Dermis blood vessel endothelial cell (primary cell): ENCODE measurements around the gene SIPA1L2. TPM values are rescaled to one million over a fixed set of nuclear protein-coding genes. Genes with fewer than 3 reads are reported as not detected.
"Not testable (repeated sequence)": the region's sequence is repeated elsewhere in the genome, so short reads cannot be mapped to it uniquely, and the experiment has no call there.

Source experiments
- DNase-seq: peaks from one replicate; pipeline ENCODE4 v3.0.0; 2010
- total RNA-seq: library from RNA; depleted of rRNA; stranded (reverse); fragments of >200 nt; gene quantifications from 2 replicates; pipeline ENCODE4 v1.2.3, GENCODE V29; 2014

SIPA1L2 gene
- total RNA-seq, 1 donor from 2014 or later = 25.7 TPM

DNA sequence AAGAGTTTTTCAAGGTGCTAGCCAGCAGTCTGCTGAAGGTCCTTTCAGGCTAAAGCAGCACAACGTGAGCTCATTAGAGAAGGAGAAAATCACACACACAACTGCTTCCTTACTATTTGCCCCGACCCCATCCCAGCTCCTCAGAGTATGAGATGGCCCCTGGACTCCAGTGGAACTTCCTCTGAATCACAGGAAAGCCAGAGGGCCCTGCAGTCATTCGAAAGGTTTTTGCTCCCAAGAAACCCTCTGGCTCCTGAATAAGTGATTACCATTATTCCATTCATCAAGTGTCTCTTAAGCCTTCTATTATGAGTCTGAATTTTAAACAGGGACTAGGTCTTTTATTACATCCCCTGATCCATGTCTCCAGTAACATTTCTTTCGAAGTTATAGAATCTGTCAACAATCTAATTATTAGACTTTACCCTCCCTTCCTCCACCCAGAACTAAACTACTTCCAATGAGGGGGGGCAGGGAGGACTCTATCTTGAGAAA is 14.6 kb downstream of the SIPA1L2 start:
- no peak for DNase-seq

DNA sequence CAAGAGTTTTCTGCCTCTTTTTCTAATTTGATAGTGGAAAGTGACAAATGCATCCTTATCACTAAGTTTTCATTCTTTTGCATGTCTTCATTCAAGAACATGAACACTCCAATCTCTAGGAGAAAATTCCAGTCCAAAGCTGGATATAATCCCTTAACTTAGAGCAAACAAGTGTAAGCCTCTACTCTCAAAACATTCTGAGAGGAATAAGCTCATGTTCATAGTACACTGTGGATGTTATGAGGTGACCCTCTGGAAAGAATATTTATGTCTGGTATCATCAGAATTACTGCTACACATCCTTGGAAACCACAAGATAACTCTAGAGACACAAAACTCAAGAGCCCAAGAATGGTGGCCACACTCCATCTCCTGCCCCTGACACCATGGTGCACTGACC is 15.1 kb downstream of the SIPA1L2 start:
- DNase-seq = no peak

DNA sequence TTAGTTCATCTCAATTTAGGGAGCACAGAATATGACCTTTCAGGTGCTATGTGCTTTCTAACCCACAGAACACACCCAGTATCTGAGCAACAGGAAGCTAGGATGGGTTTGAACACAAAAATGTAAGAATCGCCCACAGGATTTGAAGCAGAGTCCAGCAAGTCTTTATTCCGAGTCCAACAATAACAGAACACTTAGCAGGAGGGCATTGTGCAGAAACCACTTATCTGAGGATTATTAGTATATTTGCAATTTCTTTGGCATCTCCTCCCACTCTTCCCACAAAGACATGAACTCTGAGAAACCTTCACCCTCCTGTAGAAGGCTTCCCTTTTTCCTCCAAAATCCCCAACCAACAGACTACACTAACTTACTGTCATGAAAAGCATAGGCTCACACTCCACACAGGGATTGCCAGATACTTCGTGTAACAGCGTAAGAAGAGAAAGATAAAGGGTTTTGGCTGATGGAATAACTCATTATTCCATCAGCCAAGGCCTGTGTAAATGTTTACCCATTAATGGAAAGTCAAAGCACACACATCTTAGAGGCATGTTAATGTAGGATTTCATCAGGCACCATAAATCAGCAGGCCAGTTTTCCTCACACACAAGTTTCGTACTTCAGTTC is 16.1 kb downstream of the SIPA1L2 start:
- no peak for DNase-seq

DNA sequence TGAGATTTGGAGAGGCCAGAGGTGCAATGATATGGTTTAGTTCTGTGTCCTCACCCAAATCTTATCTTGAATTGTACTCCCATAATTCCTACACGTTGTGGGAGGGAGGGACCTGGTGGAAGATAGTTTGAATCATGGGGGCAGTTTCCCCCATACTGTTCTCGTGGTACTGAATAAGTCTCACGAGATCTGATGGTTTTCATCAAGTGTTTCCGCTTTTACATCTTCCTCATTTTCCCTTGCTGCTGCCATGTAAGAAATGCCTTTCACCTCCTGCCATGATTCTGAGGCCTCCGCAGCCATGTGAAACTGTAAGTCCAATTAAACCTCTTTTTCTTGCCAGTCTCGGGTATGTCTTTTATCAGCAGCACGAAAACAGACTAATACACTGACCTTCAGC is 17.1 kb downstream of the SIPA1L2 start:
- not testable (repeated sequence) for DNase-seq

DNA sequence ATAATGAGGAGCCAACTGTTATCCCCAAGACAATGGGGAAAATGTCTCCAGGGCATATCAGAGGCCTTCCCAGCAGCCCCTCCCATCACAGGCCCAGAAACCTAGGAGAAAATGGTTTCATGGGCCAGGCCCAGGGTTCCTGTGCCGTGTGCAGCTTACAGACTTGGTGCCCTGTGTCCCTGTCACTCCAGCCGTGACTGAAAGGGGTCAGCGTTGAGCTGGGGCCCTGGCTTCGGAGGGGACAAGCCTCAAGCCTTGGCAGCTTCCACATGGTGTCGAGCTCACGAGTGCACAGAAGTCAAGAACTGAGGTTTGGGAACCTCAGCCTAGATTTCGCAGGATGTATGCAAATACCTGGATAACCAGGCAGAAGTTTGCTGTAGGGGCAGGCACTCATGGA is 18.1 kb downstream of the SIPA1L2 start:
- DNase-seq = no peak

DNA sequence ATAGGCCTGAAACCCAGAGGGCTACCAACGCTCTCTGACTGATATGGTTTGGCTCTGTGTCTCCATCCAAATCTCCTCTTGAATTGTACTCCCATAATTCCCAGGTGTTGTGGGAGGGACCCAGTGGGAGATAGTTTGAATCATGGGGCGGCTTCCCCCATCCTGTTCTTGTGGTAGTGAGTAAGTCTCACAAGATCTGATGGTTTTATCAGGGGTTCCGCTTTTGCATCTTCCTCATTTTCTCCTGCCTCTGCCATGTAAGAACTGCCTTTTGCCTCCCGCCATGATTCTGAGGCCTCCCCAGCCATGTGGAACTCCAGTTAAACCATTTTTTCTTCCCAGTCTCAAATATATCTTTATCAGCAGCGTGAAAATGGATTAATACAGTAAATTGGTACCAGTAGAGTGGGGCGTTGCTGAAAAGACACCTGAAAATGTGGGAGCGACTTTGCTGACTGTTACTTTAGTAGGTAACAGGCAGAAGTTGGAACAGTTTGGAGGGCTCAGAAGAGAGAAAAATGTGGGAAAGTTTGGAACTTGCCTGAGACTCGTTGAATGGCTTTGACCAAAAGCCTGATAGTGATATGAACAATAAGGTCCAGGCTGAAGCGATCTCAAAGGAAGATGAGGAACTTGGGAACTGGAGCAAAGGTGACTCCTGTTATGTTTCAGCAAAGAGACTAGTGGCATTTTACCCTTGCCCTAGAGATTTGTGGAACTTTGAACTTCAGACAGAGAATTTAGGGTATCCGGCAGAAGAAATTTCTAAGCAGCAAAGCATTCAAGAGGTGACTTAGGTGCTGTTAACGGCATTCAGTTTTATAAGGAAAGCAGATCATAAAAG is 18.8 kb downstream of the SIPA1L2 start:
- not testable (repeated sequence) for DNase-seq

DNA sequence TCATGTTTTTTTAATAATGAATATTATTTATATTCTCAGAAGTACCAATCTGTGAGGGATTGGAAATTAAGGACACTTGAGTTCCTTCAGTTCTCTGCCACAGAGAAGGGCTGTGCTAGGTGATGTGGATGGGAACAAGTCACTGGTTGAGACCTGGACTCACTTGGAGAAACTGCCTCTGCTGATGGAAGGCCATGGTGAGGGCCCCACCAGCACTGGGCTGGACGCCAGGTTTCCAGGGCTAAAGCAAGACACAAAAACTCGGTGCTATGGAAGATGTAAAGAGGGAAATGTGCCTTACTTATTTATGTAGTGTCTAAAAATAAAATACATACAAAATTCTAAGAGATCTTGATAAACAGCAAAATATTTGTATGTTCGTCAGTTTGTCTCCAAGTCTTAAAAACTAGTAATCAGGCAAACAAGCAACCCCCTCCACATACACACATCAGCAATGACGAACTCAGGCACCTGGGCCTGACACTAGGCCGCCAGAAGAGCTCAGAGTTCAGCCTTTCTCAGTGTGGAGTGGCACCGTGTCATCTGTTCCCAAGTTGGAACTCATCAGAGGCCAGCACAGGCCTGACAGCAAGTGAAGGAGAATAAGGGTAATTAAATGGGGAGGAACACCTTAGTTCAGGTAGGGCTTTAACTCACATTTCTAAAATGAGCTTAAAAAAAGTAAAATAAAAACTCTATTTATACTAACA is 19.6 kb downstream of the SIPA1L2 start:
- DNase-seq = no peak

DNA sequence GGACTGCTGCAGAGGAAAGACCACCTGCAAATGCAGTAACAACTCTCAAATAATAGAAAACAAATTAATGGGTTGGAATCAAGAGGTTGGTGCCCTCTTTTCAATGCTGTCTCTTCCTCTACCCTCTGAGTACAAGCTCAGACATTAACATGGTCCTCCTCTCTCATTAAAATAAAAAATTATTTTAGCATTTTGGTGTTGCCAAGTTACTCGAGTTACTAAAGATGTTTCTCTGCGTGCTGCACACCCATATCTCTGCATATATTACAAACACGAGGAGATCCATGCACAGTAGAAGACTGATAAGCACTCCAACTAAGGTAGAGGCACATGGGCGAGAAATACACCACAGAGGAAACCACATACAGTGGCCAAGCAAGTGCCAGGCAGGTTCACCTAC is 21.5 kb downstream of the SIPA1L2 start:
- DNase-seq = no peak

DNA sequence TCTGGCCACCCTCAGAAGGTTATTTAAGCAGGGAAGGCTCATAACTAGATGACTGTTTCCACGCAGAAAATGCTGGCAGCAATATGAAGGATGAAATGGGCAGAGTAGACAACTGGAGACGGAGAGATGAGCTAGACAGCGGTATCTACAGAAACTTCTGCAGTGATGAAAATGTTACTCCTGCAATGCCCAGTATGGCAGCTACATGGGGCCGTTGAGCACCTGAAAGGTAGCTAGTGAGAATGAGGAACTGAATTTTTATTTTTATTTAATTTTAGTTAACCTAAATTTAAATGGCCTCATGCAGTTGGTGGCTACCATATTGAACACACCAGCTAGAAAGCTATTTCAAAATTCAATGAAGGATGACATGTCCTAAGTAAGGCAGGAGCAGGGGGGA is 27.3 kb downstream of the SIPA1L2 start:
- DNase-seq = no peak

DNA sequence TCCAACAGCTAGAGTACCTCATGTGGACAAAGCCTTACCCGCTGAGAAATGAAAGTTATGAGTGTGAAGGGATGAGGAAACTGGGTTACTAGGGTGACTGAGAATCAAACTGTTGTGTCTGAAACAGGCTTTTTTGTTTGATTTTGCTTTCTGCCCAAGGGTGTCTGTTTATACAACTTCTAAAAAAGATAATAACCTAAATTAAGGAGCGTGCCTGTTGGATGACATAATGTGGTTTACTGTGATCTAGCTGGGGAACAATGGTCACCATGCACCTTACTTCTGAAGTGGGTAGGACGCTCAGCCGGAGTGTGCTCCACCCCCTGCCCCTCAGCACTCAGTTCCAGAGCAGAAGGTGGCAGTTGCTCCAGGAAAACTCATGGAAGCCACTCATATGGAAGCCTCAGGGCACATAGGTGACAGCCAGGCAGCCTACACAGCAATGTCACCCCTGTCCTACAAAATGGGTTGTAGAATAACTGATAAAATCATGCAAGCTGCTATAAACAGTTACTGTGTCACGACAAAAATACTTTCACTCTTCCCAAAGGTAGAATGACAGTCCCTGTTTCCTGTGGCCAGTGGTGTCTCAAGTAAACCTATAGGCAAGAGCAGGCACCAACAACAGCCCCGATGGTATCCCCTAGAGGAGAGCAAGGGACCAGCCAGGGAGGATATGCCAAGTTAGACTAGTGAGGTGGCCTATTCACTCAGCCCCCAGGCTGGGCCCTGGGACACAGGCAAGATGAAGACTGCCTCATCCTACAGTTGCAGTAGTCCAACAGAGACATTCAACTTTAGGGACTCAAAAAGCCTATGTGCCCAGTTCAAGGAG is 29.3 kb downstream of the SIPA1L2 start:
- no peak for DNase-seq

DNA sequence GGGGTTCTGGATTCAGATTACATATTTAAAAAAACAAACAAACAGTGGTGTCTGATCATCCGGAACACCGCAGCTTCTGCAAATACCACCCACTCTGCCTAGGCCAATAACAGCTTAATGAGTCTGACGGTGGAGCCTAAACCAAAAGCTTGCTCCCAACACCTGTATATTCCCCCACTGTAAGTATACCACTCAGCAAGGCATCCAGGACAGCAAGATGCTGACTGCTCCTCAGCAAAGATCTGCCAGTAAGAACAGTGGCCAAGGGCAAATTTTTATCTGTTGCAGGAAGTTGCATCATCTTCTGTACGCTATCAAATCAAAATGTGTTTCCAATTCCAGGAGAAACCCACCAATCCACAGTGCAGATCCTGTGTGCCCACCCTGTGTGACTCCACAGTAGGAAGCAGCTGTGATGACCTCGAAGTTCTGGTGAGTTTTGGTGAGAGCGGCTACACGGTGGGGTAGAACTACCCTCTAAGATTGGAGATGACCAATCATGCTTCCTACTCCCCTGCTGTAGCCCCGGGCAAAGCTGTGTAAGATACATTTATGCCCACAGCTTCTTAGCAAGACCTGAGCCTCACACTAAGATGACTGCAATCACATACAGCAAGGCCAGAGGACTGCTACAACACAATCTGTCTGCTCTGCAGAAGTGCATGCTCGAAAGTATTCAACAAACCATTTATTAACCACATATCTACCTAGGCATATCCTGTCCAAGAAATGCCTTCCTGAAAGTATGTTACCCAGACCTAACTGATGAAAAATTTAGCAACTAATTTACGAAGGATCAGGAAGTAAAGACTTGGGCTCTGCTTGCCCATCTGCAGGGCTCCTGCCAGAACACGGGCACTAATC is 30.5 kb downstream of the SIPA1L2 start:
- no peak for DNase-seq

DNA sequence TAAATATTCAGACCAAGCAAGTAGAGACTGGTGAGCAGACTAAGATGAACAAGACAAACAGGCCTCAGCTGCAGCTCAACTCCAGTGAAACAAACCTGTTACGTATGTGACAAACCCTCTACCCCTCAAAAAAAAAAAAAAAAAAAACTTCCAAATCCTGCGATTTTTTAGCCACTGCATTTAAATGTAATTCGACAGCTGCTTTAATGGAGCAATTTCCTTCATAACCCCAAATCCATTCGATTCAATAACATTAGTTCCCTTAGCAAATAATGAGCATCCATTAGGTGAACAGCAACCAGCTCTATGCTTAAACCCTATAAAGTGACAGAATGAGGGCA is 31.1 kb downstream of the SIPA1L2 start:
- no peak for DNase-seq

DNA sequence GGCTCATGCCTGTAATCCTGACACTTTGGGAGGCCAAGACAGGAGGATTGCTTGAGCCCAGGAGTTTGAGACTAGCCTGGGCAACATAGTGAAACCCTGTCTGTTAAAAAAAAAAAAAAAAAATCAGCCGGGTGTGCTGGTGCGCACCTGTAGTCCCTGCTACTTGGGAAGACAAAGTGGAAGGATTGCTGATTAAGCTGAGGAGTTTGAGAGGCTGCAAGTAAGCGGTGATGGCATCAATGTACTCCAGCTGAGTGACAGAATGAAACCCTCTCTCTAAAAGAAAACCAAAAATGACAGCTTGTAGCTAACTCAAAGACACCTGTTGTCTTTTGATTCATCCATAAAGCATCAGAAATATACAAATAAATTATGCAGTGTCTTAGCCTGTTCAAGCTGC is 31.8 kb downstream of the SIPA1L2 start:
- DNase-seq = no peak

DNA sequence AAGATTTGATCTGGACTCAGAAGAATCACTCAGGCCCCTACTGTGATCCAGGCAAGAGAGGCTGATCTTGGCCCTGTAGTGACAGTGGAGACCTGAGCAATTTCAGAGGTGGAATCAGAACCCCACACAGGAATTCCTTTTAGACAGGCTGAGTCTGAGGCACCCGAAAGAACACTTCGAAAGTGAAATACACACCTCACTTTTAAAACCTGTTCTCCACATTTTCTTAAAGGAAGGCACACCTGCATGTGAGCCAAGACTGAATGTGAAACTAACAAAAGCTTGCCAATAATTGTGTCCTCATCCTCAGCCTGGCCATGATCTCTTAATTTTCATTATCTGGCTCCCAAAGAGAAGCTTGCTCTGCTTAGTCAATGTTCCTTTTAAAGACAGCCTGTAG is 32.2 kb downstream of the SIPA1L2 start:
- no peak for DNase-seq

DNA sequence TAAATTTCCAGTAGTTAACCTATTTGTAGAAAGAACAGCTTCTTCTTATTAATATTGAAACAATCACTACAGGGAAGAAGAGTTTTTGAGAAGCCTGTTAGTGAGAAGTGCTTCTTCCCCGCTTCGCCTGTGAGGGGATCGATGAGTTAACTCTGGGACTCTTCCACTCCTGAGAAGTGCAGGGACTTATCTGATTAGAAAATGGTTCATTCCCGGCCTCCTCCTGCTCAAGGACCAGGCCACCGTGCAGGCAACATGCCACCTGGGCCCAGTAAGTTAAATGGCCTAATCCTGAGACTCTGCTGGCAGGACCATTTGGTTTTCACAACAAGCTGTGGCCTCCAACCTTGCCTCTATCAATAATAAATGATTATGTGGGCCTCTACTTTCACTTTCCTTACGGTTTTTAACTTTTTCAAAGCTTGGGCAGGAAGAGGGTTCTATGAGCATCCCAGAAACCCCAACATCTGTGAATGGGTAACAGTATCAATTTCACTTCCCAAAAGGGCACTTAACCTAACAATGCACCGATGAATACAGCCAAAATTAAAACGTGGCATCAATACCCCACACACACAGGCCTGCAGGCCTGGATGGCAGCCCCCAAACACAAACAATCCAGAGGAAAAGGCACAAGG is 33.1 kb downstream of the SIPA1L2 start:
- DNase-seq = no peak

DNA sequence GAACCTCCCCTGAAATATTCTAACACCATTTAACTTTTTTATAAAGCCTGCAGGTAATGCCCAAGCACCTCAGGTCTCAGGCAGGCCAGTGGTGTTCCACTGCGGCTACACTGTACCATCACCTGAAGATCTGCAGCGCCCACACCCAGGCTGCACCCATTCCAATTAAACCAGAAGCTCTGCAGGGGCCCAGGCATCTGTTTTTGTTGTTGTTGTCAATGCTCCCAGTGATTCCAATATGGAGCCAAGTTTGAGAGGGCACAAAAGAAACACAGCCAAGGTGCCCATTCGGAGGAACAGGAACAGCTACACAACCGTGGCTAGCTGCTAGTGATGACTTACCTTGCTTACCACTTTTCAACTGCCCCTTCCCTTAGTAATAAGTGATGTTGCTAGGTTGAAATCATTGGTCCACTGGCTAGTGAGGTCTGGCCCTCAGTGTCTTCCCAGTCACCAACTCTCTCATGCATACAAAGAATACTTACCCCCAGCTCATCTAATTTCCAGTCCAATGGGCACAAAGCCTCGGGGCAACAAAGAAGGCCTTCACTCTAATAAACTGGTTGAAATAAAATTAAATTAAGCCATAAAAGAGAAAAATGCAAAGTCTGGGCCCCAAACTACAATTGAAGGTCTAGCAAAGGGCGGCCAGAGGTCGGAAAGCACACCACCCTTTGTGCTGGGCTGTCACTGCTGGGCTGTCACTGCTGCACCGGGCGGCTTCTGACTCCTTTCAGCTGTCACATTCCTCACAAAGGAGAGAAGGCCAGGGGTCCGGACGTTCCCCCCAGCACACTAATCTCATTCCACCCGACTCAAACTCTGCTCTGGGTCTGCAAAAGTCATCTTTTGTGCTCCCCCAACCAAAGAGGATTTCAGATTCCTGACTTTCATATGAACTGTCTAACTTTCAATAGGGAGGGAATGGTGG is 34.9 kb downstream of the SIPA1L2 start:
- no peak for DNase-seq

DNA sequence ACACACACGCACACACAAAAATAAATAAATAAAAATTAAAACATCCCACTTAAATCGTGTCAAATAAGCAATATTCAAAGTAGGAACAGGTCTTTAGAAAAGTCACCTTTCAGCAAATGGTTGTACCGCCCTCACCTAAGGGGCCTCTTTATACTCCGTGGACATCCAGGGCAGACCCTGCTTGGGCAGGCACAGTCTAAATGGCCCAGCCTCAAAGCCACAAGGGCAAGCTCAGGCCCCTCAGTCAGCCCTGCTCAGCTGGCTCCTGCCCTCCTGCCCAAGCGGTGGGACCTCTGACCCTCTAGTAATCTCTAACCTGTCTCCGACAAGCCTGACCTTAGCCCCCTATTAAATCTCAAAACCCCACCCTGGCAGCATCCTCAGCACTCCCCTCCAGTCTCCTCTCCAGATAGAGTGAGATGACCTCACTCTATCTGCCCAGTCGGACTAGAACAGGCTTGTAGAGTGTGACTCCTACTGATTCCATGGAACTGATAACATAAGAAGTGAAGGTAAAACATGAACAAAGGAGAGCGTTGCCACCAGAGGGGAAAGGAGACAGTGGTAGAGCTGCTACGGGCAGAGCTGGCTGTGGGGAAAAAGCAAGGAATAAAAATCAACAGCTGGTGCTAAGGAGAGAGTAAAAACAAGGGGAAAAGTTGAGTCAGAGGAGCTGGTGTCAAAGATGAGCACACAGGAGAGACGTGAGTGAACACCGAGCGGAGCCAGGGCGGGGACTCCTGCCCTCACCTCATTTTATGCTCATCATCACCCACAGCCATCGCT is 36.0 kb downstream of the SIPA1L2 start:
- DNase-seq = no peak

DNA sequence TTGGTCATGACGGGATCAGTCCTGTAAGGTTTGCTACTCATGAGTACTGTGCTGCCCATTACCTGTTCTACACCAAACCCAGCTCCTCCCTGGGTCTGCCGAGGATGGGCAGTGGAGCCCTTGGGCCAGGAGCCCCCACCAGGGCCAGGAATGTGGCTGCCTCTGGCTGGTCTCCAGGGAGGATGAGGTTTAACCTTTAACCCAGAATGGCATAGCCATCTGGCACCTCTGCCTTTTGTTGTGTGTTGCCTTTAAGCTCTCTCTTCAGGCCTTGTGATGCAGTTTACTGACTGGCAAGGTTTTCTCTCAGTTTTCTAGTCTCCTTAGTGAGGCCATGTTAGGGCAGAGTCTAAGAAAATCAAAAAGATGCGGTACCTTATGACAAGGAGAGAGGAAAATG is 38.6 kb downstream of the SIPA1L2 start:
- no peak for DNase-seq

DNA sequence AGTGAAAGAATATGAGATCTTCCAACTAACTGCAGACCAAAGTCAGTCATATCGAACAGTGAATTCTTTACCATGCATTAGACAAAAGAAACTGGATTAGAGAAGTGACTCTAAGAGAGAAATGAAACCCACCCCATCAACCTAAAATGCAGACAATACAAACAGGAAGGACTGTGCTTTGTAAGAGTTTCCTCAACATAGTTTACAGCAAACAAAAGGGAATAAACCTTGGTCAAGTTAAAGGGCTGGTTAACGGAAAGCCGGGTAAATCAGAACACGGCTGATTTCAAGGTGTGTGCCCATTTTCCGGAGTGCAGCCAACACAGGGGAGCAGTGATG is 39.2 kb downstream of the SIPA1L2 start:
- no peak for DNase-seq
